Measurements from ENCODE around the gene ASCC1. TPM values are rescaled to one million over a fixed set of nuclear protein-coding genes. Genes with fewer than 3 reads are reported as not detected.

Gene ASCC1
- total RNA-seq, 1 donor from 2014 or later: 33.3 TPM

DNA sequence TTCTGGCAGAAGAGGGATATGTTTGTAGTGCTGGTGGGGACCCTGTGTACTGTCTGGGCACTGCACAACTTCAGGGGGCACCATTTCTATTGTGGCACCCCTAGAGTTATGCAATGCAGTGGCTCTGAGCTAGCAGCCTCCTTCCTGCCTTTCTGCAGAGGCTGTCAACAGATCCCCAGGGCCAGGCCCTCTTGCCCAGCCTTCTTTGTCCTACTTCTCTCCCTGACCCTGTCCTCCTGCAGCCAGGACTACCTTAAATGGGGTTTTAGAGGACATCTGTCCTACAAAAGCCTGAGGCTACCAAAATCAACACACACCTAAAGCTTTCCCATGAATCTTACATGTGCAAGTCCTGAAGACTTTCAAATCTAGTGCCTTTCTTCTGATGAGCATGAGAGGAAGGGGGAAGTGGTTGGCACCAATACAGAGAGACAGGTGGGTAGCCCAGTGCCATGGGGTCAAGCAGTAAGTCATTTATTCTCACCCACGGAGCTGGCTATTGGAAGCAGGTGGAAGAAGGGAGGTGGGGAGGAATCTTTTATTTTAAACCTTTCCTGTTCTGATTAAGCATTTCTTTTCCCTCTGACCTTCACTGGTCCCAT lies 130.1 kb downstream of the ASCC1 start:
- peaks cover 37% of the 10 kb centered on the region for H3K4me1 Mint-ChIP-seq (ENCODE audit: low read depth, unreplicated experiment)
- peak overlapping the region; percentile 98 for H3K4me3 Mint-ChIP-seq (ENCODE audit: unreplicated experiment)
- no peaks in the 10 kb centered on the region for H3K36me3 Mint-ChIP-seq (ENCODE audit: unreplicated experiment)
- no peak for DNase-seq
- H3K27me3 Mint-ChIP-seq (ENCODE audit: unreplicated experiment): peaks cover 34% of the 10 kb centered on the region
- peaks cover 37% of the 10 kb centered on the region for H3K9me3 Mint-ChIP-seq (ENCODE audit: unreplicated experiment)
- TF ChIP-seq, protein P1, sequence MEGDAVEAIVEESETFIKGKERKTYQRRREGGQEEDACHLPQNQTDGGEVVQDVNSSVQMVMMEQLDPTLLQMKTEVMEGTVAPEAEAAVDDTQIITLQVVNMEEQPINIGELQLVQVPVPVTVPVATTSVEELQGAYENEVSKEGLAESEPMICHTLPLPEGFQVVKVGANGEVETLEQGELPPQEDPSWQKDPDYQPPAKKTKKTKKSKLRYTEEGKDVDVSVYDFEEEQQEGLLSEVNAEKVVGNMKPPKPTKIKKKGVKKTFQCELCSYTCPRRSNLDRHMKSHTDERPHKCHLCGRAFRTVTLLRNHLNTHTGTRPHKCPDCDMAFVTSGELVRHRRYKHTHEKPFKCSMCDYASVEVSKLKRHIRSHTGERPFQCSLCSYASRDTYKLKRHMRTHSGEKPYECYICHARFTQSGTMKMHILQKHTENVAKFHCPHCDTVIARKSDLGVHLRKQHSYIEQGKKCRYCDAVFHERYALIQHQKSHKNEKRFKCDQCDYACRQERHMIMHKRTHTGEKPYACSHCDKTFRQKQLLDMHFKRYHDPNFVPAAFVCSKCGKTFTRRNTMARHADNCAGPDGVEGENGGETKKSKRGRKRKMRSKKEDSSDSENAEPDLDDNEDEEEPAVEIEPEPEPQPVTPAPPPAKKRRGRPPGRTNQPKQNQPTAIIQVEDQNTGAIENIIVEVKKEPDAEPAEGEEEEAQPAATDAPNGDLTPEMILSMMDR (IDR thresholded peaks at IDR 0.05; ENCODE audit: partially characterized antibody, unreplicated experiment): no peak
- peak overlapping the region; percentile 96 for H3K27ac Mint-ChIP-seq (ENCODE audit: unreplicated experiment)

DNA sequence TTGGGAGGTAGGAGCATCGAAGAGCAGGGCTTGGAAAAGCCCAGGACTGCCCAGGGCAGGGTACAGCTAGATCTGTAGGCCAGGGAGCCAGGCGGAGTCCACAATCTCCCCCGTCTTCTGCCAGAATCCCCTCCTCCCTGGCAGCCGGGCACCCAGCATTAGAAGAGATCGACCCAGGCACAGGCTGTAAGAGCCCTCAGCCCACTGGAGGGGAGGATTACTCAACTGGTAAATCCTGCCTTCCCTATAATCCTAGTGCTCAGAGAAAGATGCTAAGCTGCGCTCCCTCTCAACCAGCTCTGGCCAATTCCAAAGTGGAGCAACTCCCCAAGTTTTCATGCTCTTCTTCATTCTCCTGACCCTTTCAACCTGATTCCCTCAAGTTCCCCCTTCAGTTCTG lies 130.9 kb downstream of the ASCC1 start:
- H3K9me3 Mint-ChIP-seq (ENCODE audit: unreplicated experiment): peaks cover 35% of the 10 kb centered on the region
- peak overlapping the region; percentile 56 for H3K27ac Mint-ChIP-seq (ENCODE audit: unreplicated experiment)
- no peak for DNase-seq
- H3K4me3 Mint-ChIP-seq (ENCODE audit: unreplicated experiment): peak overlapping the region; percentile 98
- peaks cover 37% of the 10 kb centered on the region for H3K4me1 Mint-ChIP-seq (ENCODE audit: low read depth, unreplicated experiment)
- H3K27me3 Mint-ChIP-seq (ENCODE audit: unreplicated experiment): peaks cover 34% of the 10 kb centered on the region
- no peaks in the 10 kb centered on the region for H3K36me3 Mint-ChIP-seq (ENCODE audit: unreplicated experiment)
- TF ChIP-seq, protein P1 (IDR thresholded peaks at IDR 0.05; ENCODE audit: partially characterized antibody, unreplicated experiment): no peak

DNA sequence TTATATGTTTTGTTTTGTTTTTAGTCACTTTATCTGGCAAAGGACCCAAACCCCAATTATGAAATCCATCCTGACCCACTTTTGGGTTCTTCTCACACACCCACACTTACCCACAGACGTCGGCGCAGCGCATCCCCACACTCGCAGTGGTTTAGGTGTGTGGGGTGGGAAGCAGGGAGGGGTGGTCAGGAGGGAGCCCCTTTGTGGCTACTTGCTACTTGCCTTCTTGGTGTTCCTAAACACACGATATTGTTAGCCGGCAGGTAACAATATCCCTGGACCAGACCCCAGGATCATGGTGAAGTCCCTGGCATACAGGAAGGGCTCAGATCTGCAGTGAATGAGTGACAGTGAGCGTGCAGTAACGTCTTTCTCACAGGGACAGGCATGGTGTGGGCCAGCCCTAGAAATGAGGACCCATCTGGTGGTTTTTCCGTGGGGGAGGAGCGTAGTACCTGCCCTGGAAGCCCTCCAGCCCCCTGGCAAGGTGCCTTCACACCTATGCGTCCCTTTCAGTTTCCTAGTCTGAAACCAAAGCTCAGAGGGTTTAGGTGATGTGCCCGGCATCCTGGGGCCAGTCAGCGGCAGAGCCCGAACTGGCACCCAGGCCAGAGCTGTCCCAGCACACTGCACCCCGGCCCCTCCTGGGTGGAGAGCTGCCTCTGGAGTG lies 132.2 kb downstream of the ASCC1 start:
- H3K4me1 Mint-ChIP-seq (ENCODE audit: low read depth, unreplicated experiment): peaks cover 38% of the 10 kb centered on the region
- H3K9me3 Mint-ChIP-seq (ENCODE audit: unreplicated experiment): peaks cover 31% of the 10 kb centered on the region
- peaks cover 26% of the 10 kb centered on the region for H3K27me3 Mint-ChIP-seq (ENCODE audit: unreplicated experiment)
- no peaks in the 10 kb centered on the region for H3K36me3 Mint-ChIP-seq (ENCODE audit: unreplicated experiment)
- no peak for DNase-seq
- H3K27ac Mint-ChIP-seq (ENCODE audit: unreplicated experiment): no peak overlapping the region
- peak overlapping the region; percentile 69 for H3K4me3 Mint-ChIP-seq (ENCODE audit: unreplicated experiment)
- TF ChIP-seq, protein P1 (IDR thresholded peaks at IDR 0.05; ENCODE audit: partially characterized antibody, unreplicated experiment): no peak

DNA sequence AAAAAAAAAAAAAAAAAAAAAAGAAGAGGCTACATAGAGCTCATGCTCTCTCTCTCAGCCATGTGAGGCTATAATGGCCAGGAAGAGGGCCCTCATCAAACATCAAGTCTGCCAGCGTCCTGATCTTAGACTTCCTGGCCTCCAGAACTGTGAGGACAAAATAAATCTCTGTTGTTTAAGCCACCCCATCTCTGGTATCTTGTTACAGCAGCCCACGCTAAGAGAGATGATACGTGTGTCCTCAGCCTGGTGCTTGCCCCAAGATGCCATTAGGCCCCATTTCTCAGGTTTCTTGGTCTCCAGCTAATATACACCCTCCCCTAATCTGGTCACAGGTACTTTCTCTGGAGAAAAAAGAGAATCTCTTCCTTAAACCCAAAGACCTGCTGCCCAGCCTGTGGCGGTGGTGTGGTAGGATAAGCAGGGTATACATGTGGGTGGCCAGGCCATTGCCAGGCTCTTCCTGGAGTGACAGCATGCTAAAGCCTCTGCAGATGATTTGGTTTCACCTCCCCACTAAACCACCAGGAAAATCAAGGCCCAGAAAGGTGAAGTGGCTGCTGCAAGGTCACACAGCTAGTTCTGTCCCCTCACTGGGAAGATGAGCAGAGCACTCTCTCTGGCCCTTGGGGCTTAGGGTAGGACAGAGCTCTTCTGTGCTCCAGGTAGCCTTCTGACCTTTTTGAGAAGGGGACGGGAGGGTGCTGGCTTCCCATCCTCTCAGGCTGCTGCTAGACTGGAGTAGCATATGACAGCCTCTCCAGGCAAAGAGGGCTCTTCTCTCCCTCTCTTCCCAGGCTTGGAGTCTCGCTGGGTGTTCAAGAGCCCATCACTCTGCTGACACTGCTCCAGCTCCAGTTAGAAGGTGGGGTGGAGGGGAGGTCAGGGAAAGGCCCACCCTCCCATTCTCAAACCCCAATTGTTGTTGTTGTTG lies 133.0 kb downstream of the ASCC1 start:
- peaks cover 28% of the 10 kb centered on the region for H3K9me3 Mint-ChIP-seq (ENCODE audit: unreplicated experiment)
- H3K4me3 Mint-ChIP-seq (ENCODE audit: unreplicated experiment): peak overlapping the region; percentile 69
- H3K27me3 Mint-ChIP-seq (ENCODE audit: unreplicated experiment): peaks cover 21% of the 10 kb centered on the region
- H3K36me3 Mint-ChIP-seq (ENCODE audit: unreplicated experiment): no peaks in the 10 kb centered on the region
- TF ChIP-seq, protein P1 (IDR thresholded peaks at IDR 0.05; ENCODE audit: partially characterized antibody, unreplicated experiment): no peak
- DNase-seq: no peak
- H3K4me1 Mint-ChIP-seq (ENCODE audit: low read depth, unreplicated experiment): peaks cover 41% of the 10 kb centered on the region
- no peak overlapping the region for H3K27ac Mint-ChIP-seq (ENCODE audit: unreplicated experiment)

Measured in glutamatergic neuron (in vitro differentiated cells).